HCT116 (cell line): ENCODE data around the gene SYNE1.

Experiments used
- CBX3 ChIP-seq: IDR thresholded peaks from 2 replicates; pipeline ENCODE4 v1.6.1; 2012; ENCODE audit warnings: low read depth
- CTCF ChIP-seq, 3 experiments: fragments of 200-600 bp in 1 of 3; sonication (generic) in 1 of 3; IDR thresholded peaks in 2 of 3; conservative IDR thresholded peaks in 1 of 3; 2 replicates each; pipeline ENCODE4 v1.5.1; 2012 to 2017; ENCODE audit warnings: low read depth in 2 of 3, low read length in 2 of 3, antibody characterized with exemption in 1 of 3, borderline replicate concordance in 1 of 3, control low read depth in 1 of 3, mild to moderate bottlenecking in 1 of 3, mixed read lengths in 1 of 3, mixed run types in 1 of 3, moderate library complexity in 1 of 3; ENCODE audit not compliant: insufficient read depth in 1 of 3
- FOSL1 ChIP-seq: IDR thresholded peaks from 2 replicates; pipeline ENCODE4 v1.6.1; 2012; ENCODE audit warnings: low read depth
- JUND ChIP-seq: IDR thresholded peaks from 2 replicates; pipeline ENCODE4 v1.6.1; 2012
- POLR2A ChIP-seq: IDR thresholded peaks from 2 replicates; pipeline ENCODE4 v1.7.0; 2011; ENCODE audit warnings: borderline replicate concordance; ENCODE audit not compliant: insufficient read depth, insufficient read length; ENCODE audit errors: extremely low read depth
- REST ChIP-seq: IDR thresholded peaks from 2 replicates; pipeline ENCODE4 v1.6.1; 2012; ENCODE audit warnings: low read depth
- SP1 ChIP-seq: IDR thresholded peaks from 2 replicates; pipeline ENCODE4 v1.6.1; 2012; ENCODE audit warnings: low read depth
- TF ChIP-seq, protein P1 (sequence below): IDR thresholded peaks from 2 replicates; pipeline ENCODE4 v1.6.1; 2012

GRCh38 chr6:152432758-152433157, 204.4 kb downstream of the SYNE1 start:
- no peak for TF ChIP-seq SP1
- TF ChIP-seq POLR2A = no peak
- TF ChIP-seq CTCF (IDR thresholded peaks at IDR 0.05 in 2 of 3, conservative IDR thresholded peaks at IDR 0.05 in 1 of 3; ENCODE audit: borderline replicate concordance in 1 of 3, insufficient read depth in 1 of 3, low read depth in 2 of 3, low read length in 2 of 3) = no peak
- TF ChIP-seq, protein P1, sequence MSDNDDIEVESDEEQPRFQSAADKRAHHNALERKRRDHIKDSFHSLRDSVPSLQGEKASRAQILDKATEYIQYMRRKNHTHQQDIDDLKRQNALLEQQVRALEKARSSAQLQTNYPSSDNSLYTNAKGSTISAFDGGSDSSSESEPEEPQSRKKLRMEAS = no peak
- no peak for TF ChIP-seq JUND
- no peak for TF ChIP-seq FOSL1
- TF ChIP-seq REST = no peak
- no peak for TF ChIP-seq CBX3
